ENCODE measurements around the gene INPP5K.

- TF ChIP-seq, protein P1, sequence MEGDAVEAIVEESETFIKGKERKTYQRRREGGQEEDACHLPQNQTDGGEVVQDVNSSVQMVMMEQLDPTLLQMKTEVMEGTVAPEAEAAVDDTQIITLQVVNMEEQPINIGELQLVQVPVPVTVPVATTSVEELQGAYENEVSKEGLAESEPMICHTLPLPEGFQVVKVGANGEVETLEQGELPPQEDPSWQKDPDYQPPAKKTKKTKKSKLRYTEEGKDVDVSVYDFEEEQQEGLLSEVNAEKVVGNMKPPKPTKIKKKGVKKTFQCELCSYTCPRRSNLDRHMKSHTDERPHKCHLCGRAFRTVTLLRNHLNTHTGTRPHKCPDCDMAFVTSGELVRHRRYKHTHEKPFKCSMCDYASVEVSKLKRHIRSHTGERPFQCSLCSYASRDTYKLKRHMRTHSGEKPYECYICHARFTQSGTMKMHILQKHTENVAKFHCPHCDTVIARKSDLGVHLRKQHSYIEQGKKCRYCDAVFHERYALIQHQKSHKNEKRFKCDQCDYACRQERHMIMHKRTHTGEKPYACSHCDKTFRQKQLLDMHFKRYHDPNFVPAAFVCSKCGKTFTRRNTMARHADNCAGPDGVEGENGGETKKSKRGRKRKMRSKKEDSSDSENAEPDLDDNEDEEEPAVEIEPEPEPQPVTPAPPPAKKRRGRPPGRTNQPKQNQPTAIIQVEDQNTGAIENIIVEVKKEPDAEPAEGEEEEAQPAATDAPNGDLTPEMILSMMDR (IDR thresholded peaks at IDR 0.05), result no peak
- TF ChIP-seq EZH2 (IDR thresholded peaks at IDR 0.05; ENCODE audit: borderline replicate concordance, insufficient read depth, low read depth, low read length, poor library complexity, severe bottlenecking), result no peak
Observed at GRCh38 chr17:1542316-1542715, 25.9 kb upstream of the INPP5K start.

All from B cell (primary cell).